ENCODE measurements around the gene CHI3L2.

Gene CHI3L2

GRCh38 chr1:111223126-111223685, 4.3 kb upstream of the CHI3L2 start:
- no peak for DNase-seq (ENCODE audit: low spot score)
- ChIA-PET POLR2A (ENCODE audit: low non-redundant PET) (interaction anchor here (0.6 kb wide), 1 partner anchor 10 kb away, joined by 5 read pairs; no protein-coding TSS in a partner anchor), CTCF (interaction anchor here (0.6 to 1.8 kb wide), 19 partner anchors 9 to 661 kb away, joined by 3 to 23 read pairs (median 3); no protein-coding TSS in a partner anchor)
- H3K27ac ChIP-seq: no peak overlapping the region
- TF ChIP-seq CTCF (conservative IDR thresholded peaks at IDR 0.05; ENCODE audit: low read depth): peak; percentile 49

DNA sequence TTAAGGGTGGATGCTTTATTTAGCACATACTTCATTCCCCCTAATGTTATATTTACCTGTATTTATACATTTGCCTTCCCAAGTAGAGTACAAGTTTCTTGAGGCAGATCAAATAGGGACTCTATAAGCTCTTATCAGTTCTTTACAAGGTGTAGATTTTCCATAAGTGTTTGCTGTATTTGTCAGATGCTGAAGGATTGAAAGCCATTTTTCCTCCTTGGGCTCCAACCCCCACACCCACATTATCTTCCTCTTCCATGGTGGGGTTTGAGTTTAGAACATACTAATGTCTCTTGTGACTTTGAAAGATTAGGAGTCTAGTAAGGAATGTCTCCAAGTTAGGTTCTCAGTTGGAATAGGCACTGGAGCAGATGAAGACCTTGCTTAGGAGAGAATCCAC, 2.4 kb upstream of the CHI3L2 start:
- no peak for DNase-seq (ENCODE audit: low spot score)
- ChIA-PET CTCF (no interaction called here), POLR2A (ENCODE audit: low non-redundant PET) (no interaction called here)
- no peak overlapping the region for H3K27ac ChIP-seq
- TF ChIP-seq CTCF (conservative IDR thresholded peaks at IDR 0.05; ENCODE audit: low read depth): no peak

DNA sequence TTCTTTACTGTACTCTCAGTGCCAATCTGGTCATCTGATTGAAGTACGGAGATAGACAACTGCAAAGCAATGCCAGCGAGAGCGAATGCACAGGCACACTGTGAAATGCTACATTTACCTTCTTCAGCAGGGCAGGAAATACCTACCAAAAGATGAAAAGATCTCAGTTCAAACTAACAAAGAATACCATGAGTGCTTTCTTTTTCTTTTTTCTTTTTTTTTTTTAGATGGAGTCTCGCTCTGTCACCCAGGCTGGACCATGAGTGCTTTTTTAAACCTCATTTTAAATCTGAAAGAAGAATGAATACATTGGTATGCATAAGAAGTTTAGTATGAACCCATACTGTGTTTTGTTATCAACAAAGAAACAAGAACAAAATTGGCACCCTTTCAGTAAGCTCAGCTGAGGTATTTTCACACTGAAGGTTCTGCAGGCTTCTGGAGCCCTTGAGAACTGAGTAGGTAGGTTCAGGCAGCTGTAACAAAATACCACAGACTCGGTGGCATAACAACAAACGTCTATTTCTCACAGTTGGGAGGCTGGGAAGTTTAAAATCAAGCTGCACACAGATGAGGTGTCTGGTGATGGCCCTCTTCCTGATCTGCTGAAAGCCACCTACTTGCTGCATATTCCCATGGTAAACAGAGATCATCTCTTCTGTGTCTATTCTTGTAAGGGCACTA, 1.7 kb upstream of the CHI3L2 start:
- TF ChIP-seq CTCF (conservative IDR thresholded peaks at IDR 0.05; ENCODE audit: low read depth): no peak

GRCh38 chr1:111227851-111228747, 586 bp downstream of the CHI3L2 start:
- DNase-seq (ENCODE audit: low spot score): peak; percentile 58
- no peak overlapping the region for H3K27ac ChIP-seq
- CTCF ChIA-PET: interaction anchor here (0.7 kb wide), 1 partner anchor 120 kb away, joined by 3 read pairs; no protein-coding TSS in a partner anchor
- no peak for TF ChIP-seq CTCF (conservative IDR thresholded peaks at IDR 0.05; ENCODE audit: low read depth)
- POLR2A ChIA-PET (ENCODE audit: low non-redundant PET): no interaction called here

More for the DNA sequence above, 1.7 kb upstream of the CHI3L2 start:
- ChIA-PET POLR2A (ENCODE audit: low non-redundant PET) (no interaction called here), CTCF (no interaction called here)
- DNase-seq (ENCODE audit: low spot score): no peak
- no peak overlapping the region for H3K27ac ChIP-seq

- POLR2A ChIA-PET (ENCODE audit: low non-redundant PET): no interaction called here
- CTCF ChIA-PET: no interaction called here
- DNase-seq (ENCODE audit: low spot score): no peak
- no peak overlapping the region for H3K27ac ChIP-seq
- TF ChIP-seq CTCF (conservative IDR thresholded peaks at IDR 0.05; ENCODE audit: low read depth): no peak
Observed at GRCh38 chr1:111228748-111229126, 1.2 kb downstream of the CHI3L2 start.

DNA sequence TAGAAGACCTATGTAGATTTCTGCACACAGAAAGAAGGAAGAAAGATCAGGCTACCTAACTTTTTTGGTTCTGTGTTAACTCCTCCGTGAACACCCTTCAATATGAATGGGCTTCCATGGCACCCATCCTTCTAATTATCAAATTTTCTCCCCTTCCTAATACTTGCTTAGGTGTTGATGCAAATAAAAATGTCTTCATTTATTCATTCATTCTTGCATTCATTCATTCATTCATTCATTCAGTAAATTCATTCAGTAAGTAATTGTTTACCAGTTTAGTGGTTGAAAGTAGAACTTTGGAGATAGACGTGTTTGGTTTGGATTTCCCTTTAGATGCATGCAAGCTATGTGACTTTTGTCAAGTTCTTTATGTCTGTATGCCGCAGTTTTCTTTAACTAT, 4.6 kb downstream of the CHI3L2 start:
- no peak for TF ChIP-seq CTCF (conservative IDR thresholded peaks at IDR 0.05; ENCODE audit: low read depth)
- POLR2A ChIA-PET (ENCODE audit: low non-redundant PET): interaction anchor here (0.6 kb wide), 1 partner anchor 950 kb away, joined by 3 read pairs; no protein-coding TSS in a partner anchor
- H3K27ac ChIP-seq: no peak overlapping the region
- CTCF ChIA-PET: interaction anchor here (1.1 kb wide), 1 partner anchor 10 kb away, joined by 3 read pairs; no protein-coding TSS in a partner anchor
- DNase-seq (ENCODE audit: low spot score): no peak
